Calu3 (cell line): ENCODE data around the gene SPARCL1. TPM values are rescaled to one million over a fixed set of nuclear protein-coding genes. Genes with fewer than 3 reads are reported as not detected.

Experiments
- BruUV-seq: library from RNA; stranded (reverse); fragments of 400-500 nt; replicated peaks from 2 replicates; lab custom pipeline; 2021; lab: Mats Ljungman, UMichigan
- CTCF ChIA-PET: fragments of 300-600 bp; sonication (Branson Sonifier 250); formaldehyde crosslinking; loops from one replicate; lab custom pipeline; 2022; ENCODE audit warnings: antibody characterized with exemption; lab: Charles Lee
- DNase-seq: peaks from one replicate; pipeline ENCODE4 v3.0.0; 2022
- H3K27ac Mint-ChIP-seq: one replicate; pipeline ENCODE4 v1.8.0; 2022; ENCODE audit warnings: mixed read lengths; ENCODE audit not compliant: unreplicated experiment
- H3K27me3 Mint-ChIP-seq: one replicate; pipeline ENCODE4 v1.8.0; 2022; ENCODE audit warnings: mixed read lengths; ENCODE audit not compliant: unreplicated experiment
- H3K36me3 Mint-ChIP-seq: one replicate; pipeline ENCODE4 v1.8.0; 2022; ENCODE audit warnings: mild to moderate bottlenecking, moderate library complexity, mixed read lengths; ENCODE audit not compliant: insufficient read depth, unreplicated experiment
- H3K4me1 Mint-ChIP-seq: one replicate; pipeline ENCODE4 v1.8.0; 2022; ENCODE audit warnings: mild to moderate bottlenecking, low read depth, mixed read lengths; ENCODE audit not compliant: unreplicated experiment
- H3K4me3 Mint-ChIP-seq: one replicate; pipeline ENCODE4 v1.8.0; 2022; ENCODE audit warnings: mild to moderate bottlenecking, low read depth, moderate library complexity, mixed read lengths; ENCODE audit not compliant: unreplicated experiment
- H3K9me3 Mint-ChIP-seq: one replicate; pipeline ENCODE4 v1.8.0; 2022; ENCODE audit warnings: low read depth, mixed read lengths; ENCODE audit not compliant: unreplicated experiment
- intact Hi-C: fragments of 100-400 bp; cut with micrococcal nuclease; formaldehyde crosslinking; loops from one replicate; pipeline ENCODE4 v1.10.0; 2022; ENCODE audit not compliant: unreplicated experiment
- total RNA-seq: library from RNA; stranded (reverse); gene quantifications from 2 replicates; pipeline ENCODE4 v1.2.3, GENCODE V29; 2022
- TF ChIP-seq, protein P1 (sequence below): fragments of 200-600 bp; IDR thresholded peaks from one replicate; pipeline ENCODE4 v1.8.0; 2022; ENCODE audit warnings: antibody characterized with exemption; ENCODE audit not compliant: unreplicated experiment

Gene SPARCL1
- total RNA-seq, 1 experiment from 2014 or later, result not detected

DNA sequence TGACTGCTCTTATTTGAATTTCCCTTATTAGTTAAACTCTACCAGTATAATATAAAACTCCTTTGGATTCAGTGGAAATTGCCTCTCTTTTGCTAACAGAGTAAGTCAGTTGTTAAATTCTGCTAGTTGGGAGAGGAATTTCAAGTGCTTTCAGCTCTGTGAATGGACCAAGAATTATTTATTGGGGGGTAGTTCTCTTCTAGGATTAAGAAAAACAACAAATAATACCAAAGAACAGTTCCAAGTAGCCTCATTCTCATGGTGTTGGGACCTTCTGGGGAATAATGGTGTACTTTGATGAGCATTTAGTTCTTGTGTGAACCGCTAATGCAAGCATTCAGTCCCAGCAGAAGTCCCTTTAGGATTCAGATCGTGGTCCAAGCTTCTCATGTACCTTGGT lies 11.6 kb downstream of the SPARCL1 start:
- Mint-ChIP-seq H3K27me3 (no peaks in the 10 kb centered on the region), H3K4me1 (peaks cover 19% of the 10 kb centered on the region), H3K4me3 (no peak overlapping the region), H3K27ac (no peak overlapping the region), H3K9me3 (no peaks in the 10 kb centered on the region), H3K36me3 (no peaks in the 10 kb centered on the region)
- no peak for DNase-seq
- TF ChIP-seq, protein P1, sequence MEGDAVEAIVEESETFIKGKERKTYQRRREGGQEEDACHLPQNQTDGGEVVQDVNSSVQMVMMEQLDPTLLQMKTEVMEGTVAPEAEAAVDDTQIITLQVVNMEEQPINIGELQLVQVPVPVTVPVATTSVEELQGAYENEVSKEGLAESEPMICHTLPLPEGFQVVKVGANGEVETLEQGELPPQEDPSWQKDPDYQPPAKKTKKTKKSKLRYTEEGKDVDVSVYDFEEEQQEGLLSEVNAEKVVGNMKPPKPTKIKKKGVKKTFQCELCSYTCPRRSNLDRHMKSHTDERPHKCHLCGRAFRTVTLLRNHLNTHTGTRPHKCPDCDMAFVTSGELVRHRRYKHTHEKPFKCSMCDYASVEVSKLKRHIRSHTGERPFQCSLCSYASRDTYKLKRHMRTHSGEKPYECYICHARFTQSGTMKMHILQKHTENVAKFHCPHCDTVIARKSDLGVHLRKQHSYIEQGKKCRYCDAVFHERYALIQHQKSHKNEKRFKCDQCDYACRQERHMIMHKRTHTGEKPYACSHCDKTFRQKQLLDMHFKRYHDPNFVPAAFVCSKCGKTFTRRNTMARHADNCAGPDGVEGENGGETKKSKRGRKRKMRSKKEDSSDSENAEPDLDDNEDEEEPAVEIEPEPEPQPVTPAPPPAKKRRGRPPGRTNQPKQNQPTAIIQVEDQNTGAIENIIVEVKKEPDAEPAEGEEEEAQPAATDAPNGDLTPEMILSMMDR, result no peak
- no TSS peak for BruUV-seq
- CTCF ChIA-PET, result no interaction called here
- intact Hi-C loops, result no loop called here

DNA sequence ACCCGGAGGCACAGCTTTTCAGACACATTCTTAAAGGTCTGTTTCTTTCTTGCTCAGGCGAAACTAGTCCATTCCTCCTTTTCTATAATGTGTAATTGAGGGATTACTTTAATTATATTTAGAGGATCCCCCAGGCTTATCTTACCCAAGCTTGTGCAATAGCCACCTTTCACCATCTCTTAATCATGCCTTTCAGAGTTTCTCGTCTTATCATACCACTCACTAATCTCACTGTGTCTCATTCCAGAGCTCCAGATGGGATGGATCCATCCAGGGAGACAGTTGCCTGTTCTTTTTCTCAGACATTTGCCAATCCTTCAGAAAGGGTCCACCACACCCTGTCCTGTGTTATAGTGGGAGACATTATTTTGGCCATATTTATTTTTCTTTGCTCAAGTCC lies 12.5 kb downstream of the SPARCL1 start:
- no TSS peak for BruUV-seq
- no peak for DNase-seq
- Mint-ChIP-seq H3K36me3 (no peaks in the 10 kb centered on the region), H3K4me3 (no peak overlapping the region), H3K27ac (no peak overlapping the region), H3K4me1 (peaks cover 9% of the 10 kb centered on the region), H3K27me3 (no peaks in the 10 kb centered on the region), H3K9me3 (no peaks in the 10 kb centered on the region)
- CTCF ChIA-PET, result no interaction called here
- TF ChIP-seq, protein P1, result no peak
- intact Hi-C loops, result no loop called here

DNA sequence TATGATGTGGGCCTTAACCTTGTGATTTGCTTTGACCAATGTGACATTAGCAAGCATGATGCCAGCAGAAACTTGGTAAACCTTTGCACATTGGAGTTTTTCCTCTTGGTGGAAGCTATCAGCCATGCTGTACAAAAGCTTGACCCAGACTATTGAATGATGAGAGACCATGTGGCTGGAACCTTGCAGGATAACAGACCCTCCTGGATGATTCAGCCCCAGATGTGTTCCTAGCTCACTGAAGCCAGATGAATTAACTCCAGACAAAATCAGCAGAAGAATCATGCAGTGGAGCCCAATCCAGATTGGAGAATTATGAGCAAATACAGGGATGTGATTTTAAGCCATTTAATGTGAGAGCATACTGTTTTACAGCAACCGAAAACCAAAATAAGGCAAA lies 16.8 kb downstream of the SPARCL1 start:
- Mint-ChIP-seq H3K4me1 (no peaks in the 10 kb centered on the region), H3K9me3 (no peaks in the 10 kb centered on the region), H3K27me3 (no peaks in the 10 kb centered on the region), H3K27ac (no peak overlapping the region), H3K4me3 (no peak overlapping the region), H3K36me3 (no peaks in the 10 kb centered on the region)
- CTCF ChIA-PET, result no interaction called here
- no TSS peak for BruUV-seq
- no peak for DNase-seq
- intact Hi-C loops, result no loop called here
- TF ChIP-seq, protein P1, result no peak

DNA sequence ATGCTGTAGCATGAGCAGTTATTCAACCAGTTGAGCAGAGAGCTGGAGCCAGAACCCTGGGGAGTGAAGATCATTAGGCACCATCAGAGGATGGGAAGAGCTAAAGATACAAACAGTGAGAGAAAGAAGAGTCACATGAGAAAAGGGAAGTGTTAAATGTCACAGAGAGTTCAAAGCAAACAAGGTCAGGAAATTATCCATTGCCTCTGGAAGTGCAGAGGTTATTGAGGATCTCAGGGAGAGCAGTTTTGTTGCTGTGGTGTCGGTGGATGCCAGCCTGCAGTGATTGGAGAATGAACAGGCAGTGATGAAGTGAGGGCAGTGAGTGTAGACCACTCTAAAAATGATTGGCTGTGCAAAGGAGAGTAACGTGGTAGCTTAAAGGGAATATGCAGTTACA lies 17.7 kb downstream of the SPARCL1 start:
- Mint-ChIP-seq H3K27me3 (no peaks in the 10 kb centered on the region), H3K36me3 (no peaks in the 10 kb centered on the region), H3K9me3 (no peaks in the 10 kb centered on the region), H3K4me1 (no peaks in the 10 kb centered on the region), H3K27ac (no peak overlapping the region), H3K4me3 (no peak overlapping the region)
- TF ChIP-seq, protein P1, result no peak
- intact Hi-C loops, result no loop called here
- no TSS peak for BruUV-seq
- CTCF ChIA-PET, result interaction anchor here (0.6 kb wide), 1 partner anchor 567 kb away, joined by 5 read pairs; no protein-coding TSS in a partner anchor
- DNase-seq, result no peak
